HG02943 (cell line): ENCODE data around the gene KAT7.

Source experiments
- ATAC-seq: cut with Tn5 transposase; IDR thresholded peaks from one replicate; pipeline ENCODE4 v1.9.1; 2021; ENCODE audit warnings: mild to moderate bottlenecking, low read depth, moderate library complexity; ENCODE audit not compliant: unreplicated experiment

KAT7 gene

DNA sequence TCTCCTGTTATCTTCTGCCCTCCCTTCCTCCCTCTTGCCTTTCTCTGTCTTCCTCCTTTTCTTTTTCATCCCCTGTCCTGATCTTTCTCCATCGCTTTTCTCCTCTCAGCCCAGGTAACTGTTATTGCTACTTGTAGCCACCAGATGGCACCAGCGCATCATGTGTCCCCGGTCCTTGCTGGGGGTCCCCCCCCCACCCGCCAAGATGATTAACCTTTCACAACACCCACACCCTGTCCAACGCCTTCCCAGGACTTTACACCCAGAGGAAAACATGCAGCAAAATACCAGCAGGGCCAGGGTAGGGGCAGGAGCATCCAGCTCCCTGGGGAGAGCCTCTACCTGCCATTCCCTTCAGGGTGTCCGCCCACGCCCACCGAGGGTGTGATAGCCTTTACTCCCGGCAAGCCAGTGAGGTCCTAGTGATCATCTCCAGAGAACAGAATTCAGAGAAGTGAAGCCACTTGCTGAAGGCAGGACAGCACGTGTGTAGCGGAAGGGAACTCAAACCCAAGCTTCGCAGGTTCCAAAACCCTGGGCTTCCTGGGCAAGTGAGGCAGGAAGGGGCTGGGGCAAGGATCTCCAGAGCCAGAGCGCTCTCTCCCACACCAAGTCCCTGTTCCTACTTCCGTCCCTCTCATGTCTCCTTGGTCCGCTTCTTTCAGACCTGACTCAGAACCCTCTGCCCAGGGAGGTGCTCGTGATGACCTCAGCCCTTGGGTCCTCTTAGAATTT lies 72.8 kb downstream of the KAT7 start:
- no peak for ATAC-seq

GRCh38 chr17:49862781-49863331 lies 74.4 kb downstream of the KAT7 start:
- ATAC-seq: no peak

- ATAC-seq: no peak
Measured at GRCh38 chr17:49866019-49866380, 77.5 kb downstream of the KAT7 start.

DNA sequence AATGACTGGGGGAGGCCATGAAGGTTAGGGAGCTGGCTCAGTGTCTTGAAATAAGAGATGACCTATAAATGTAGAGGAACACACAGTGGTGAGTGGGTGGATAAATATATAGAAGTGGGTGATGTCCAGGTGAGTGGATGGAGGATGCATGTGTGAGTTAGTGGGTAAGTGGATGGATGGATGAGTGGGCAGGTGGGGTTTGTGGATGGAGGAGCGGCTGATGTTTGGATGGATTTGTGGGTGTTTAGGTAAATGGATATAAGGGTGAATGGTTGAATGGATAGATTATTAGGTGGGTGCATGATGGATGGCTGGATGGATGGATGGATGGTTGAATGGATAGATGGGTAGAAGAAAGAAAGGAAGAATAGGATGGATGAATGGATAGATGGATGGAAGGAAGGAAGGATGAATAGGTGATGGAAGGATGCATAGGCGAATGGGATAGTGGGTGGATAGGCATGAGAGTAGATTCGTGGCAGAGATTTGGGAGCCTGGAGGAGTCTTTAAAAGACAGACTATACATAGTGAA lies 78.5 kb downstream of the KAT7 start:
- ATAC-seq: no peak

DNA sequence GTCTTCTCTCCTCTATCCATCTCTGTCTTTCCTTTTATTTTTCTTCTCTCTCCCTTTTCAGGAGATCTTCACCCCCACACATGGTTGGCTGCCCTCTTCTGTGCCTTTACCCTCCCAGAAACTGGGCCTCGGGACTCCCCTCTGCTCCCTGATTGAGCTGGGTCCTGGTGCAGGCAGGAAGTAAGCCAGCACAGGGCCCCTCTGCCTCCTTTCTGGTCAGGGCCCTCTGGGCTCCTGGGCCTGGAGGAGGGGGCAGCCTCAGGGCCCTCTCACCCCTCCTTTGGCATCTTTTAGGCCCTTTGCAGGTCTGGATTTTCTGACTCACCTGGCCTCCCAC lies 80.5 kb downstream of the KAT7 start:
- ATAC-seq: no peak

DNA sequence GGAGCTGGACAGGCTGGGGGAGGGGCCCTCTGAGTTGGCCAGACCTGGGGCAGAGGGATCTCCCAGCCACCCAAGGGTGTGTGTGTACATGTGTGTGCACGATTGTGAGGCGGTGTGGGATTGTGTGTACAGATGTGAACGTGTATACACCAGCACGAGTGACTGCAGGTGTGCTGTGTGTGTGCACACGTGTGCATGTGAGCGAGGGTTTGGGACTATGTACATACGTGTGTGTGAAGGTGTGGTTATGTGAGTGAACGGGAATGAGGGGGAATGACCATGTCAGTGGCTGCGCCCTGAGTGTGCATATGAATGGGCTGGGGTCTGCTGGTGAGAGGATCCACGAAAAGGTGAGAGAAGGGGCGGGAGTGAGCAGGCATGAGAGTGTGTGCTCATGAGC lies 81.8 kb downstream of the KAT7 start:
- no peak for ATAC-seq

DNA sequence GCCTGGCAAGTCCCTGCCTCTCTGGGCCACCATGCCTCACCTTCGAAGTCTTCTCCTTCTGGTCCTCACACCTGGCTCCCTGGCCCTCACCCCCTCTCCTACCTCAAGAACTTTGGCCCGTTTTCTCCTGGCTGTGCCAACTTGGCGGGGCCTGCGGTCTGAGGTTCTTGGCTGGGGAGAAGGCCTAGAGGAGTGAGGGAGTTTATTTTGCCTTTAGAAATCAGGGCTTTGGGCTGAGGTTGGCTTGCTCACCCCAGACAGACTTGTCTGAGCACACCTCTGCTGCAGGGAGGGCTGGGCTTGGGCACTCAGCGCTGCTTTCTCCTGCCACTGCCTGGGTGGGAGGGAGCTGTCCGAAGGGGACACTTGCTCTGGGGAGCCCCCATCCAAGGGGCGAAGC lies 82.7 kb downstream of the KAT7 start:
- ATAC-seq: no peak

GRCh38 chr17:49872754-49873377 lies 84.4 kb downstream of the KAT7 start:
- no peak for ATAC-seq

DNA sequence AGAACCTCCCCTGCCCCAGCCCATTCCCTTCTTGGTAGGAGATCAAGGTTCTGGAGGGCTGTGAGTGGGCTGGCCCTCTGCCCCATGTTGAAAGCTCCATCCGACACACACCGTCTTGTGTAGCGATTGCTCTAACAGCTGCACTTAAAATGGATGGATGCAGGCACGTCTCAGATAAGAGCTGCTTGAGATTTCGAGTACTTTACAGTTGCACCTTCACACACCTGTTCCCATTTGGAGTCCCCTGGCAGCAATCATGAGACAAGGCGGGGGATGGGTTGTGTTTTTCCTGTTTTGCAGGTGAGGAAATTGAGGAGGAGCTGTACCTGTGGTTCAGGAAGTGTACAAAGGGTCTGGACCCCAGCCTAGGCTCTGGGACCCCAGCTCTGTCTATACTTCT lies 85.0 kb downstream of the KAT7 start:
- ATAC-seq: no peak

GRCh38 chr17:49873926-49874325 lies 85.4 kb downstream of the KAT7 start:
- no peak for ATAC-seq

DNA sequence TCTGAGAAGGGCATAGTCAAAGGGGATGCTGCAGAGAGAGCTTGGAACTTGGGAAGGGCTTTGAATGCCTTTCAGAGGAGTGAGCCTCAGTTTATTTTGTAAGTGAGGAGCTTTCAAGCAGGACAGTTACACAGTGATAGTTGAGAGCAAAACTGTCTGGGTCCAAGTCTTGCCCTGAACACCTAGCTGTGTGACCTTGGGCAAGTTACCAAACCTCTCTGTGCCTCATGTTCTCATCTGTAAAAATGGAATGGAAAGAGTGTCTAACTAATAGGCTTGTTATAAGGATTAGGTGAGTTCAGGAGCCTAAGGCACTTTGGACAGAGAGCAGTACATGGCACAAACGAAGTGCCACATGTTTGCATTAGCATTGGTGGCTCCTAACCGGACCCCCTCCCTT lies 86.4 kb downstream of the KAT7 start:
- ATAC-seq: no peak

- ATAC-seq: no peak
Measured at GRCh38 chr17:49875685-49876084, 87.2 kb downstream of the KAT7 start.

DNA sequence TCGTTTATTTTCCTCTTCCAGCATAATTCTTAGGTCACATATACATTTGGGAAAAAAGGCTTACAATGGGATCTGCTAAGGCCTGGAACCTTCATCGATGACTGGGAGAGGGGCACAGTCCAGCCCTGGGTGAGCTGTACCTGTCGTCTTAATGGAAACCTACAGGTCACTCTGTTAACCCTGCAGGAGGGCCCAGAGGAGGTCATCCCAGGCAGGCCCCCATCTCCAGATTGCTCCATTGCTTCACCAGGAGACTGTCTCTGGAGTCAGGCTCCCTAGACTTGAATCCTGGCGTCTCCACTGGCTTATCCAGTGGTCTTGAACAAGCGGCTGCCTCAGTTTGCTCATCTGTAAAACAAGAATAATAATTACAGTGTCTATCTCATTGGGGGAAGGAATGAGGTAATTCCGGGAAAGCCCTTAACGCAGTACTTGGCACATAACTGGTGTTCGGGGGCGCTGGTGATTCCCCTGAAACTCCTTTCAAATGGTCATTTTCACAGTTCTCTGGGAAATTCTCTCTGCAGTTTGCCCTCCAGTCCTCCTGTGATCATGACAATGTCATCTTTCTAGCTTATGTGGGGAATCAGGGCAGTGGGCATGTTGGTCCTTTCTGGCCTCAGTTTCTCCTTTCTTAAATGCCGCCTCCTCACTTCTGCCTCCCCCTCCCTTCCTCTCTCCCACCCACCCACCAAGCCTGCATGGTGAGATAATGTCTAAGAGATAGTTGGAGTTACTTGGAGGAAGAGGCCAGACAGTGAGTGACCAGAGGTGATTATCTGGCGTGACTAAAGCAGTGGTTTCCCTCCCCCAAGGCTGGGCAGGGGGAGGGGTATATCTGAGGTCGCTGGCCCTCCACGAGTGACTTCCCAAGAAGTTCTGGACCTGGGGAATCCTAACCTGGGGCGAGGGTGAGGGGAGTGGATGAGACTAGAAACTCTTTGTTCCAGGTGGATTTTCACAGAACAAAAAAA lies 90.7 kb downstream of the KAT7 start:
- ATAC-seq: no peak

DNA sequence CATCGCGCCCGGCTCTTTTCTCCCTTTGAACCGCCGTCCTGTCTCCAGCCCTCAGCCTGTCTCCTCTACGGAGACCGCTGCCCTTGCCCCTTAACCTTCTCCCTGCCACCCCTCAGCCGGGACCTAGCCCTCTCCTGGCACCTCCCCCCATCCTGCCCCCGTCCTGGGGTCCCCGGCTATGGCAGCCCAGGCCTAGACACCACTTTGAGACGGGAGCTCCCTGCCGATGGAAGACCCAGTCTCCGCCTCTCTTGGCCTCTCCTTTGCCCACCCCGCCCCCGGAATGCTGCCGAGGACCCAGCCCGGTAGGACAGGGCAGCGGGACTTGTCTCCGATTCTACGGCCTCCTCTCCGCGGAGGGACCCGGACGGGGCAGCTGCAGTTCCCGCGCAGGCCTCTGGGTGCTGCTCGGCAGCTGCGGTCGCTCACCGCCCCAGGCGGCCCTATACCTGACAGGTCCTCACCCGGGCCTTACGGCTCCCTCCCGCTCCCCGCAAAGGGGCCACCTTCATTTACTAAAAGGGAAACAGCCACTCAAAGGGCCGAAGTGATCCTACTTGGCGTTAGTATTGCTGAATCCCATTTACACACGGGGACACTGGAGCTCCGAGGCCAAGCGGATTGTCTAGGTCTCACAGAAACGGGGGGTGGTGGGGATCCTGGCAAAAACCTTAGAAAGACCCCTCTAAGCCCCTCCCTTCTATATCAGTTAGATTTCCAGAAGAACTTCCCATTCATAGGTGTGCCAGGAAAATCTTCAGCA lies 92.0 kb downstream of the KAT7 start:
- no peak for ATAC-seq

DNA sequence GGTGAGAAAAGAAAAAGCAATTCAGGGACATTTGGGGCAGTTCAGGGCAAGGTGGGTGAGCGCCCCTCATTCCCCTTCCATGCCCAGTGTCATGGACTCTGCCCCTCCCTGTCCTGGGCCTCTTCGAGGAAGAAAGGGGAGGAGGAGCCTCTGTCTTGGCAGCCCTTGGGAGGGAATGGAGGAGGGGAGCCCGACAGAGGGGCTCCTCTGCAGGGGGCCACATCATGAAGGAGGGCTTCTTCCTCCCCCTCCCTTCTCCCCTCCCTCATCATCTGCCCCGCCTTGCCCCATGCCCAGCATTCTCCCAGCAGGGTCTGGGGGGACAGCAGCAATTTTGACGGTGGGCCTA lies 92.5 kb downstream of the KAT7 start:
- no peak for ATAC-seq

GRCh38 chr17:49882434-49882833 lies 94.0 kb downstream of the KAT7 start:
- ATAC-seq: no peak
